Astrocyte of the spinal cord (primary cell): ENCODE results near the gene OR13J1.

Experiments used
- DNase-seq: peaks from one replicate; pipeline ENCODE4 v3.0.0; 2011; ENCODE audit warnings: low read depth, low spot score
- H3K4me3 ChIP-seq: 2 replicates; pipeline ENCODE4 v1.5.1; 2011; ENCODE audit warnings: low read depth, mild to moderate bottlenecking, low read length, moderate library complexity
- CTCF ChIP-seq: IDR thresholded peaks from 2 replicates; pipeline ENCODE4 v1.5.1; 2012; ENCODE audit warnings: low read depth, mild to moderate bottlenecking, low read length, inconsistent platforms
- in situ Hi-C: cut with HindIII; loops from 2 replicates; pipeline ENCODE4 v1.10.0; 2017; ENCODE audit warnings: low sequenced_read_pairs

The OR13J1 gene

DNA sequence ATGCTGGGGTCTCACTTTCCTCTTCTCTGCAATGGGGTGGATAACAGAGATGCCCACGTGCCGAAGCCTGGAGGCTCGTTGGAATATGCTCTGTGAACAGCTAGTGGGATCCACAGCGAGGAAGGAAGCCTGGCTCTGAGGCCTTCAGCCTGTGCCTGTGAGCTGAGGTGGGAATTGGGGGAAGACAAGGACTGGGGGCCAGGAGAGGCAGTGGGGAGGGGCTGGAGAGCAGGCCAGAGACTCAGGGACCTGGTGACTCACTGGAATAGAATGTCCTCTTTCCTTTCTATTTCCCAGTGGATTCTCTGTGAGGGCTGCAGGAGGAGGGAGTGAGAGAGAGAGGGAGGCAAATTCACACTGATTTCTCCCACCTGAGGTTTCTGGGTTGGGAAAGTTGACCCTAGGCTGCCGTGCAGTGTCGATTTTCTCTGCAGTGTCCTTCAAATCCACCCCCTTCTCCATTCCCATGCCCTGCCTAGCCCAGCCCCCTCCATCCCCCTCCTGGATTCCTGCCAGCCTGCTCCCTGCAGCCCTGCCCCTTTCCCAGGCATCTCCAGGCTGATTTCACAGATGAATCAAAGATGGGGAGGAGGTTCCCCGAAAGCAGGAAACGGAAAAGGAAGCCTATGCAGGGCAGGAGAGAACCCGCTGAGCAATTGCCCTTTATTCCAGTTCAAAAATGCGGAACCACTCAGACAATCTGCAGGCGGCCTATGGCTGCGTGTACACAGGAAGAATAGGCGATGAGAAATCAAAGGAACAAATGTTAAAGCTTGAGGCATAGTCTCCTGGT, 37.7 kb upstream of the OR13J1 start:
- no peak for TF ChIP-seq CTCF
- in situ Hi-C loops, result no loop called here
- H3K4me3 ChIP-seq, result no peak overlapping the region
- DNase-seq, result peak; percentile 90

DNA sequence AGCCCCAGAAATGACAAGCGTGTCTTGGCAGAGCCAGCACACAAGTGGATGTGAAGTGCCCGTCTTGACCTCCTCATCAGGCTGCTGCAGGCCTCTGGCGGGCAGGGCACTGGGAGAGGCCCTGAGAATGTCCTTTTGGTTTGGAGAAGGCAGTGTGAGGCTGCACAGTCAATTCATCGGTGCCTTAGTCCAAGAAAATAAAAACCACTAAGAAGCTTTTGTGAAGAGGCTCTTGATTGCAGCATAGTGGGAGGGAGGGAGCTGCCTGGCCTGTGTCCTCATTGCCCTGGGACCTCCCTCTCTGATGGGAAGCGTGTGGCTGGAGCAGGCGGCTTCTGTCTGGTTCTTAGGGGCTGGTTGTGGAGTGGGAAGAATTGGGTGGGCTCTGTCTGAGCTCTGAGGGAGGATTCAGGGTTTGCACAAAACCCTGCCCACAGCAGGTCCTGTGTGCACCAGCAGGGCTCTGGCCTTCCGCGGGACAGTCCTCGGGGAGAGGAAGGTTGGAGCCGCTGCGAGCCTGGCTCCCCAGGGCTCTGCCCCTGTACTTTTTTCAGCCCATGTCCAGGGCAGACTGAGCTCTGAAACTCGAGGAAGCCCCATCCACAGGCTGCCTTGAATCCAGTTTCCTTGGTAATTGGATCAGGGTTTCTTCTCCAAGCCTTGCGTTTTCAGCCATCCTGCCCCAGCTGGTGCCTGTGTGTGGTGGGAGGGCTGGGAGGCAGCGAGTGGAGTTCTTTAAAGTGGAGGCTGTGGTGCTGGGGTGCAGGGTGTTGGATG, 36.9 kb upstream of the OR13J1 start:
- in situ Hi-C loops, result no loop called here
- peak; percentile 85 for DNase-seq
- no peak overlapping the region for H3K4me3 ChIP-seq
- no peak for TF ChIP-seq CTCF

DNA sequence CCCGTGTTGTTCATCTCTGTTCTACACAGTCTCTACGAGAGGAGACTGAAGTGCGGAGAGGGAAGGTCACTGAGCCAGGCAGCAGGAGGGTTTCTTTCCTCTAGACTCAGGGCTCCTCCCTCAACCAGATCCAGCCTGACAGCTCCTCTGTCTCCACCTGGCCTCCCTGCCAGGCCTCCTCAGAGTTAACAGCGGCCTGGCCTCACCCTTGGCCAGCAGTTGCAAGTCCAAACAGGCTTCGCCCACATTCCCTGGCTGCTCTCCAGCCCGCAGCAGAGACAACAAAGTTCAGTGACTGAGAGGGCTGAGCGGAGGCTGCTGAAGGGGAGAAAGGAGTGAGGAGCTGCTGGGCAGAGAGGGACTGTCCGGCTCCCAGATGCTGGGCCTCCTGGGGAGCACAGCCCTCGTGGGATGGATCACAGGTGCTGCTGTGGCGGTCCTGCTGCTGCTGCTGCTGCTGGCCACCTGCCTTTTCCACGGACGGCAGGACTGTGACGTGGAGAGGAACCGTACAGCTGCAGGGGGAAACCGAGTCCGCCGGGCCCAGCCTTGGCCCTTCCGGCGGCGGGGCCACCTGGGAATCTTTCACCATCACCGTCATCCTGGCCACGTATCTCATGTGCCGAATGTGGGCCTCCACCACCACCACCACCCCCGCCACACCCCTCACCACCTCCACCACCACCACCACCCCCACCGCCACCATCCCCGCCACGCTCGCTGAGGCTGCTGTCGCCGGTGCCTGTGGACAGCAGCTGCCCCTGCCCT, 35.9 kb upstream of the OR13J1 start, which contains the start of gene HRCT1:
TSS of gene HRCT1 (plus strand) at position 291 of the 768 bp plus-strand sequence. CDS start at position 377, 86 bp downstream.
- H3K4me3 ChIP-seq, result no peak within 1 kb of the TSS
- DNase-seq, result peak; percentile 97
- in situ Hi-C loops, result no loop called here
- no peak for TF ChIP-seq CTCF

DNA sequence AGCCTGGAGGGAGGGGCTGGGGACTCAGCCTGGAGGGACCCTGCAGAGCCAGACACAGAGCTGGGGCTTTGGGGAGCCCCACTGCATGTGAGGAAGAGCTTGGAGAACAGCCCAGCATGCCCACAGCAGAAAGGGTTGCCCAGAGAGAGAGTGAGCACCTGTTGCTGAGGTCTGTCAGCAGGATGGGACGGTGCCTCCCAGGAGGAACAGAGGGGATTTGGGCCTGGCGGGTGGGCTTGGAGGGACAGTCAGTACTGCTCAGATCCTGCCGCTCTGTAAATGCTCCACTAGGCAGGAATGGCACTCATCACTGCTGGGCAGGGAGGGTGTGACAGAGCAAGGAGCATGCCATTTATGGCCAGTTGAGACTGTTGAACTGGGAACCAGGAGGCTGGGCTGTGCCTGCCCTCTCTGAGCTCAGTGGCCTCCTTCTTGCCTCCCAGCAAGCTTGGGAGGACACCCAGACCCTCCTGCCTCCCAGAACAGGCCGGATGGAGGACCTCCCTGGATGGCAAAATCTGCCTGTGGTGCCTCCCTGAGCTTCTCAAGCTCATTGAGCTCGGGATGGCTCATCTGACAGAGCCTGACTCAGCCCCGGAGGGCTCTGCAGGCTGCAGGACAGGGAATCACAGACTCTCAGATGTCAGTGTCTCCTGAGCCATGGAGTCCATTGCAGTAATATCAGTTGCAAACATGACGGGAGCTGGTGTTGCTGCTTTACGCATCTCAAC, 35.0 kb upstream of the OR13J1 start:
- peak; percentile 76 for DNase-seq
- in situ Hi-C loops, result no loop called here
- no peak for TF ChIP-seq CTCF
- H3K4me3 ChIP-seq, result no peak overlapping the region

- no peak for DNase-seq
- in situ Hi-C loops, result no loop called here
- TF ChIP-seq CTCF, result no peak
- H3K4me3 ChIP-seq, result no peak overlapping the region
These were observed 34.1 kb upstream of the OR13J1 start for GRCh38 chr9:35904338-35904737.

GRCh38 chr9:35903049-35903448, 32.8 kb upstream of the OR13J1 start:
- no peak overlapping the region for H3K4me3 ChIP-seq
- TF ChIP-seq CTCF, result peak; percentile 48
- DNase-seq, result peak; percentile 67
- in situ Hi-C loops, result no loop called here
